Fibroblast of lung (primary cell): Measurements from ENCODE around the gene GAS2L2. TPM values are rescaled to one million over a fixed set of nuclear protein-coding genes. Genes with fewer than 3 reads are reported as not detected.
"Not testable (repeated sequence)": the region's sequence is repeated elsewhere in the genome, so short reads cannot be mapped to it uniquely, and the experiment has no call there.

Experiments
- DNase-seq, 2 donors: peaks; one replicate each; pipeline versions ENCODE4 v3.0.0 to v3.0.0-alpha.2; 2010; ENCODE audit warnings: low read depth in 2 of 2
- H2AFZ ChIP-seq: 2 replicates; pipeline ENCODE4 v1.5.1; 2012; ENCODE audit warnings: low read length, control low read depth, inconsistent platforms
- H3K27ac ChIP-seq: 2 replicates; pipeline ENCODE4 v1.5.1; 2011; ENCODE audit warnings: low read length, control low read depth; ENCODE audit not compliant: insufficient read depth
- H3K27me3 ChIP-seq: 2 replicates; pipeline ENCODE4 v1.5.1; 2011; ENCODE audit warnings: mild to moderate bottlenecking, low read length; ENCODE audit not compliant: control insufficient read depth, insufficient read depth
- H3K36me3 ChIP-seq: 2 replicates; pipeline ENCODE4 v1.5.1; 2011; ENCODE audit warnings: low read length; ENCODE audit not compliant: control insufficient read depth, insufficient read depth
- H3K4me1 ChIP-seq: 2 replicates; pipeline ENCODE4 v1.5.1; 2011; ENCODE audit warnings: low read length; ENCODE audit not compliant: control insufficient read depth, insufficient read depth; ENCODE audit errors: extremely low read depth
- H3K4me2 ChIP-seq: 2 replicates; pipeline ENCODE4 v1.5.1; 2011; ENCODE audit warnings: low read length, control low read depth; ENCODE audit not compliant: insufficient read depth; ENCODE audit errors: extremely low read depth
- H3K4me3 ChIP-seq, 4 experiments: fragments of 200-600 bp in 1 of 4; sonication (generic) in 1 of 4; replicated peaks in 1 of 4; 2 replicates each; pipeline ENCODE4 v1.5.1; 2011 to 2016; ENCODE audit warnings: low read length in 4 of 4, low read depth in 3 of 4, mild to moderate bottlenecking in 3 of 4, control low read depth in 2 of 4, inconsistent platforms in 1 of 4, mixed read lengths in 1 of 4; ENCODE audit not compliant: insufficient read depth in 1 of 4; ENCODE audit errors: control extremely low read depth in 1 of 4
- H3K79me2 ChIP-seq: 2 replicates; pipeline ENCODE4 v1.5.1; 2012; ENCODE audit warnings: mild to moderate bottlenecking, low read length, inconsistent platforms; ENCODE audit not compliant: control insufficient read depth, insufficient read depth
- H3K9ac ChIP-seq: 2 replicates; pipeline ENCODE4 v1.5.1; 2011; ENCODE audit warnings: mild to moderate bottlenecking, low read length, control low read depth; ENCODE audit not compliant: insufficient read depth
- H3K9me3 ChIP-seq: 2 replicates; pipeline ENCODE4 v1.5.1; 2012; ENCODE audit warnings: low read depth, low read length; ENCODE audit not compliant: control insufficient read depth, insufficient read depth
- H4K20me1 ChIP-seq: 2 replicates; pipeline ENCODE4 v1.5.1; 2011; ENCODE audit warnings: low read length; ENCODE audit not compliant: control insufficient read depth, insufficient read depth; ENCODE audit errors: extremely low read depth
- CTCF ChIP-seq, 2 donors: IDR thresholded peaks in 1 of 2; conservative IDR thresholded peaks in 1 of 2; 1 replicate in 1 of 2; 2 replicates in 1 of 2; pipeline ENCODE4 v1.5.1; 2011 to 2012; ENCODE audit warnings: low read length in 2 of 2, control low read depth in 1 of 2, inconsistent platforms in 1 of 2, low read depth in 1 of 2, mild to moderate bottlenecking in 1 of 2
- EZH2 ChIP-seq: IDR thresholded peaks from 2 replicates; pipeline ENCODE4 v1.5.1; 2012; ENCODE audit warnings: low read length, control low read depth, mild to moderate bottlenecking; ENCODE audit errors: missing control alignments
- polyA plus RNA-seq, 2 donors: library from polyadenylated mRNA; depleted of rRNA in 1 of 2; stranded (reverse) in 1 of 2; unstranded in 1 of 2; fragments of >200 nt; gene quantifications; 2 replicates each; pipeline ENCODE4 v1.2.1, GENCODE V29; 2011 to 2012; ENCODE audit warnings: missing spikeins in 1 of 2
- total RNA-seq: library from RNA; depleted of rRNA; stranded (reverse); fragments of >200 nt; gene quantifications from 2 replicates; pipeline ENCODE4 v1.2.1, GENCODE V29; 2014

The GAS2L2 gene
- total and polyA plus RNA-seq, 2 donors (not counting 1 experiment from before 2014, with no cell fraction given) = not detected

DNA sequence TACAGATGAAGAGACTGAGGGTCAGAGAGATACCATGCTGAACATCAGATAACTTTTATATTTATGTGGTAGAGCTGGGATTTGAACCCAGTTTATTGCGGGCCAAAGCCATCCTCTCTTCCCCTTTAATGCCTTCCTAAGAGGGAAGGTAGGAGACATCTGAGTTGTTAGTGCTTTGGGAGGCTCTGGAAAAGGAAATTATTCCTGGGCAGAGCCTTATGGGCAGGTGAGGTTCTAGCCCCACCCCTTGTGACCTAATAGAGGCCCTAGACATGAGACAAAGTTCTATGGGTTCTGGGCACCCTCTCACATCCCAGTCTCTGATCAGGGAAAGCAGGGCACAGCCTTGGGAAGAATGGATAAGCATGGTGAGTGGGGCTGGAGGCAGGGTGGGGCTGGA, 7.5 kb upstream of the GAS2L2 start, which contains the start of gene C17orf50:
C17orf50 (plus strand) TSS at position 301 of the 400 bp plus-strand sequence; CDS start at position 356, 55 bp downstream.
- H3K27ac ChIP-seq = no peak within 1 kb of the TSS
- DNase-seq = no peak
- H3K9ac ChIP-seq = no peak within 1 kb of the TSS
- no peaks in the 10 kb centered on the region for H3K79me2 ChIP-seq
- H3K27me3 ChIP-seq = peaks cover 11% of the 10 kb centered on the region
- H4K20me1 ChIP-seq = no peaks in the 10 kb centered on the region
- H3K4me2 ChIP-seq = no peak within 1 kb of the TSS
- no peaks in the 10 kb centered on the region for H3K36me3 ChIP-seq
- H2AFZ ChIP-seq = no peak within 1 kb of the TSS
- peaks cover 7% of the 10 kb centered on the region for H3K4me1 ChIP-seq
- TF ChIP-seq EZH2 = no peak
- TF ChIP-seq CTCF (conservative IDR thresholded peaks at IDR 0.05 in 1 of 2, IDR thresholded peaks at IDR 0.05 in 1 of 2; ENCODE audit: low read depth in 1 of 2, low read length in 2 of 2) = no peak
- H3K9me3 ChIP-seq = no peaks in the 10 kb centered on the region
- no peak within 1 kb of the TSS for H3K4me3 ChIP-seq

- no peak for TF ChIP-seq EZH2
- TF ChIP-seq CTCF (conservative IDR thresholded peaks at IDR 0.05 in 1 of 2, IDR thresholded peaks at IDR 0.05 in 1 of 2; ENCODE audit: low read depth in 1 of 2, low read length in 2 of 2) = no peak
- Histone ChIP-seq H3K79me2 (no peaks in the 10 kb centered on the region), H3K27me3 (peaks cover 9% of the 10 kb centered on the region), H3K9me3 (no peaks in the 10 kb centered on the region), H3K36me3 (no peaks in the 10 kb centered on the region), H4K20me1 (no peaks in the 10 kb centered on the region), H3K4me1 (no peaks in the 10 kb centered on the region), H3K4me2 (no peak overlapping the region), H3K27ac (no peak overlapping the region), H3K4me3 (no peak overlapping the region), H3K9ac (no peak overlapping the region), H2AFZ (no peak overlapping the region)
- no peak for DNase-seq
Observed at GRCh38 chr17:35757243-35757642, 4.2 kb upstream of the GAS2L2 start.

GRCh38 chr17:35752471-35752870, 568 bp downstream of the GAS2L2 start:
- Histone ChIP-seq H3K9me3 (no peaks in the 10 kb centered on the region), H3K4me3 (no peak overlapping the region), H3K4me1 (no peaks in the 10 kb centered on the region), H3K27me3 (peaks cover 30% of the 10 kb centered on the region), H3K9ac (no peak overlapping the region), H4K20me1 (no peaks in the 10 kb centered on the region), H3K79me2 (no peaks in the 10 kb centered on the region), H2AFZ (no peak overlapping the region), H3K4me2 (no peak overlapping the region), H3K36me3 (no peaks in the 10 kb centered on the region), H3K27ac (no peak overlapping the region)
- DNase-seq = no peak
- TF ChIP-seq CTCF (conservative IDR thresholded peaks at IDR 0.05 in 1 of 2, IDR thresholded peaks at IDR 0.05 in 1 of 2; ENCODE audit: low read depth in 1 of 2, low read length in 2 of 2) (no peak), EZH2 (no peak)

GRCh38 chr17:35751541-35751940, 1.5 kb downstream of the GAS2L2 start:
- H3K27ac ChIP-seq, H3K4me3 ChIP-seq, H3K36me3 ChIP-seq, H3K9me3 ChIP-seq, H3K4me2 ChIP-seq, H3K79me2 ChIP-seq, H2AFZ ChIP-seq, H4K20me1 ChIP-seq, H3K4me1 ChIP-seq, H3K9ac ChIP-seq, DNase-seq: not testable (repeated sequence)
- peaks cover 30% of the 10 kb centered on the region for H3K27me3 ChIP-seq
